ENCODE measurements around the gene IRF1. TPM values are rescaled to one million over a fixed set of nuclear protein-coding genes. Genes with fewer than 3 reads are reported as not detected.

IRF1 gene
- total and polyA plus RNA-seq, 2 of the 4 experiments (the other 2 are of a cell fraction) = 11.1 to 18.9 TPM

GRCh38 chr5:132439521-132440089 lies 51.0 kb downstream of the IRF1 start:
- Histone ChIP-seq H3K9me3 (ENCODE audit: control insufficient read depth, insufficient read depth, low read length) (no peaks in the 10 kb centered on the region), H3K9me1 (ENCODE audit: insufficient read depth, low read length) (peaks cover 34% of the 10 kb centered on the region), H3K4me3 (ENCODE audit: insufficient read depth, low read depth, low read length) (no peak overlapping the region), H3K9ac (ENCODE audit: low read depth, low read length) (peak overlapping the region; percentile 59), H2AFZ (replicated peaks; ENCODE audit: low read length, poor library complexity) (peak overlapping the region; percentile 84), H4K5ac (ENCODE audit: low read depth, low read length) (peak overlapping the region; percentile 58), H3K4me2 (ENCODE audit: low read depth, low read length) (peak overlapping the region; percentile 29), H4K20me1 (ENCODE audit: insufficient read depth, low read length) (no peaks in the 10 kb centered on the region; the same call in 1 of the 2 replicates), H3K56ac (ENCODE audit: extremely low read depth, insufficient read depth, low read length) (peak overlapping the region; percentile 75), H2BK5ac (ENCODE audit: low read depth, low read length, poor library complexity, severe bottlenecking) (peak overlapping the region; percentile 84), H3K36me3 (ENCODE audit: control insufficient read depth, insufficient read depth, low read length) (no peaks in the 10 kb centered on the region), H3K14ac (replicated peaks; ENCODE audit: low read depth, low read length) (peak overlapping the region; percentile 84), H3K4me1 (ENCODE audit: control insufficient read depth, insufficient read depth, low read length) (peaks cover 27% of the 10 kb centered on the region), H2AK9ac (replicated peaks; ENCODE audit: low read depth, low read length, poor library complexity) (peak overlapping the region; percentile 48), H2BK20ac (ENCODE audit: low read depth, low read length) (peak overlapping the region; percentile 90), H2AK5ac (ENCODE audit: low read depth, low read length) (peak overlapping the region; percentile 96), H4K8ac (ENCODE audit: low read depth in 2 of 2, low read length in 2 of 2) (peak overlapping the region; percentile 86 to 97; a peak in 3 of 4 replicates), H3K79me1 (ENCODE audit: low read depth in 1 of 2, low read length in 2 of 2) (peaks cover 16 to 47% of the 10 kb centered on the region in 2 experiments), H3K23ac (ENCODE audit: low read depth, low read length) (peak overlapping the region; percentile 80), H3K4ac (ENCODE audit: low read depth, low read length) (peak overlapping the region; percentile 90), H3K18ac (ENCODE audit: low read depth, low read length) (peak overlapping the region; percentile 75), H4K91ac (ENCODE audit: insufficient read depth, low read depth, low read length) (peak overlapping the region; percentile 91), H3K27me3 (ENCODE audit: control insufficient read depth, insufficient read depth, low read length) (no peaks in the 10 kb centered on the region), H2BK120ac (ENCODE audit: low read depth, low read length) (peak overlapping the region; percentile 95), H2BK15ac (ENCODE audit: low read depth, low read length) (peak overlapping the region; percentile 100; the same call in 2 of the 3 replicates), H3K27ac (ENCODE audit: insufficient read depth, low read length) (peak overlapping the region; percentile 88)
- intact Hi-C loops (cut with micrococcal nuclease) = no loop called here
- ChIA-PET CTCF (interaction anchor here (0.6 to 1.8 kb wide), 8 partner anchors 10 to 844 kb away, joined by 3 to 8 read pairs (median 4); partner anchors contain the start of gene IRF1), POLR2A (ENCODE audit: unreplicated experiment) (interaction anchor here (0.6 to 1.5 kb wide), 3 partner anchors 13 to 51 kb away, joined by 3 to 5 read pairs (median 4); partner anchors contain the start of gene IRF1)
- in situ Hi-C loops (cut with MboI; ENCODE audit: low sequenced_read_pairs) = no loop called here
- ATAC-seq (ENCODE audit: low read depth) (peak; percentile 59), DNase-seq (peak; percentile 97)
- TF ChIP-seq BHLHE40 (IDR thresholded peaks at IDR 0.05; ENCODE audit: low read depth, low read length) (no peak), FOS (IDR thresholded peaks at IDR 0.05; ENCODE audit: low read depth, low read length) (peak; percentile 64; the same call in 1 of the 2 replicates), CHD1 (IDR thresholded peaks at IDR 0.05; ENCODE audit: low read depth, low read length) (0 out of 2 replicates have a peak, but pooled peaks have one; percentile 44), POLR2A (IDR thresholded peaks at IDR 0.05; ENCODE audit: low read depth, low read length) (peak; percentile 64; the same call in 1 of the 2 replicates), NFE2L2 (IDR thresholded peaks at IDR 0.05; ENCODE audit: low read depth, low read length) (peak; percentile 8; the same call in 1 of the 2 replicates), MXI1 (IDR thresholded peaks at IDR 0.05; ENCODE audit: borderline replicate concordance, low read depth, low read length) (no peak), CEBPB (IDR thresholded peaks at IDR 0.05; ENCODE audit: low read depth, low read length) (peak; percentile 65; the same call in 1 of the 2 replicates)
- dilution Hi-C loops (cut with HindIII; ENCODE audit: low sequenced_read_pairs, unreplicated experiment) = no loop called here
- no CpG with 5 or more reads among the region's 7 CpGs for WGBS, 2 experiments (ENCODE audit: extremely low coverage in 2 of 2, insufficient read length in 1 of 2)
- no TSS peak for BruUV-seq (replicated peaks)
